Smooth muscle cell (in vitro differentiated cells): ENCODE measurements around the gene C3orf18. TPM values are rescaled to one million over a fixed set of nuclear protein-coding genes. Genes with fewer than 3 reads are reported as not detected.

ENCODE experiments used
- DNase-seq: peaks from one replicate; lab custom pipeline; 2025; ENCODE audit not compliant: unreplicated experiment; lab: John Stamatoyannopoulos, UW
- H2AFZ ChIP-seq: fragments of 200-600 bp; sonication (generic); 2 replicates; pipeline ENCODE4 v1.6.0; 2016; ENCODE audit warnings: antibody characterized with exemption, low read depth, mild to moderate bottlenecking
- H3F3A ChIP-seq: fragments of 200-600 bp; sonication (generic); 2 replicates; pipeline ENCODE4 v1.6.0; 2017; ENCODE audit warnings: antibody characterized with exemption, low read depth
- H3K27ac ChIP-seq: fragments of 200-600 bp; sonication (generic); 2 replicates; pipeline ENCODE4 v1.5.1; 2016; ENCODE audit warnings: low read depth, mild to moderate bottlenecking
- H3K27me3 ChIP-seq: fragments of 200-600 bp; sonication (generic); 2 replicates; pipeline ENCODE4 v1.6.1; 2016; ENCODE audit warnings: low read depth, mild to moderate bottlenecking
- H3K36me3 ChIP-seq: fragments of 200-600 bp; sonication (generic); 2 replicates; pipeline ENCODE4 v1.5.1; 2016; ENCODE audit warnings: low read depth
- H3K4me1 ChIP-seq: fragments of 200-600 bp; sonication (generic); 2 replicates; pipeline ENCODE4 v1.5.1; 2016; ENCODE audit warnings: low read depth
- H3K4me2 ChIP-seq: fragments of 200-600 bp; sonication (generic); 2 replicates; pipeline ENCODE4 v1.6.0; 2016; ENCODE audit warnings: mild to moderate bottlenecking
- H3K4me3 ChIP-seq: fragments of 200-600 bp; sonication (generic); 2 replicates; pipeline ENCODE4 v1.5.1; 2016; ENCODE audit warnings: mild to moderate bottlenecking
- H3K79me2 ChIP-seq: fragments of 200-600 bp; sonication (generic); 2 replicates; pipeline ENCODE4 v1.6.0; 2016; ENCODE audit warnings: low read depth, mild to moderate bottlenecking
- H3K9ac ChIP-seq: fragments of 200-600 bp; sonication (generic); 2 replicates; pipeline ENCODE4 v1.6.0; 2016; ENCODE audit warnings: low read depth
- H3K9me3 ChIP-seq: fragments of 200-600 bp; sonication (generic); replicated peaks from 2 replicates; pipeline ENCODE4 v1.5.1; 2016; ENCODE audit warnings: low read depth
- H4K20me1 ChIP-seq: fragments of 200-600 bp; sonication (generic); 2 replicates; pipeline ENCODE4 v1.6.0; 2016; ENCODE audit warnings: low read depth
- CTCF ChIP-seq: fragments of 200-600 bp; sonication (generic); IDR thresholded peaks from 2 replicates; pipeline ENCODE4 v1.5.1; 2017; ENCODE audit warnings: borderline replicate concordance, mild to moderate bottlenecking, antibody characterized with exemption; ENCODE audit not compliant: insufficient read depth, poor library complexity, severe bottlenecking
- whole genome bisulfite sequencing: methylation state at CpG from one replicate; pipeline ENCODE4 v1.1.7; 2016; ENCODE audit warnings: low lambda C conversion rate; 5-methylcytosine and 5-hydroxymethylcytosine counted together
- polyA plus RNA-seq: library from polyadenylated mRNA; unstranded; fragments of >200 nt; fragmentation: Nextera tagmentation; extraction: Ambion mirVana; gene quantifications from 2 replicates; pipeline ENCODE4 v1.2.1, GENCODE V29; 2016
- total RNA-seq: library from RNA; depleted of rRNA; stranded (reverse); fragments of >200 nt; gene quantifications from 2 replicates; pipeline ENCODE4 v1.2.3, GENCODE V29; 2014

The C3orf18 gene
- total and polyA plus RNA-seq, 2 experiments from 2014 or later = 8.7 to 20.0 TPM

- H3K27me3 ChIP-seq = no peaks in the 10 kb centered on the region
- H3K9ac ChIP-seq = no peak overlapping the region
- H2AFZ ChIP-seq = no peak overlapping the region
- DNase-seq = no peak
- H3K4me2 ChIP-seq = no peak overlapping the region
- no peaks in the 10 kb centered on the region for H3K79me2 ChIP-seq
- peaks cover 6% of the 10 kb centered on the region for H3F3A ChIP-seq
- 77% methylated on average over 9 of the region's 9 CpGs for WGBS
- TF ChIP-seq CTCF = no peak
- H3K27ac ChIP-seq = peak overlapping the region; percentile 76
- no peak overlapping the region for H3K4me3 ChIP-seq
- H3K4me1 ChIP-seq = peaks cover 12% of the 10 kb centered on the region
- no peaks in the 10 kb centered on the region for H3K36me3 ChIP-seq
- no peaks in the 10 kb centered on the region for H4K20me1 ChIP-seq
- H3K9me3 ChIP-seq = no peaks in the 10 kb centered on the region
Measured at GRCh38 chr3:50602595-50603191, 35.1 kb upstream of the C3orf18 start.

- Histone ChIP-seq H3K4me3 (no peak overlapping the region), H3K4me2 (peak overlapping the region; percentile 63), H4K20me1 (no peaks in the 10 kb centered on the region), H3K4me1 (peaks cover 12% of the 10 kb centered on the region), H3K9ac (peak overlapping the region; percentile 36), H3K36me3 (no peaks in the 10 kb centered on the region), H3F3A (peaks cover 6% of the 10 kb centered on the region), H3K27me3 (no peaks in the 10 kb centered on the region), H3K79me2 (no peaks in the 10 kb centered on the region), H2AFZ (no peak overlapping the region), H3K27ac (peak overlapping the region; percentile 76), H3K9me3 (no peaks in the 10 kb centered on the region)
- TF ChIP-seq CTCF = no peak
- DNase-seq = peak; percentile 53
- WGBS = 42% methylated on average over 14 of the region's 14 CpGs
Measured at GRCh38 chr3:50600841-50601591, 33.5 kb upstream of the C3orf18 start.

GRCh38 chr3:50600141-50600753 is 32.7 kb upstream of the C3orf18 start:
- H3K36me3 ChIP-seq = no peaks in the 10 kb centered on the region
- no peak overlapping the region for H3K4me3 ChIP-seq
- H3K27me3 ChIP-seq = no peaks in the 10 kb centered on the region
- no peak overlapping the region for H3K9ac ChIP-seq
- no peaks in the 10 kb centered on the region for H3K9me3 ChIP-seq
- H4K20me1 ChIP-seq = no peaks in the 10 kb centered on the region
- H3F3A ChIP-seq = peaks cover 6% of the 10 kb centered on the region
- H2AFZ ChIP-seq = no peak overlapping the region
- no peak for TF ChIP-seq CTCF
- peaks cover 12% of the 10 kb centered on the region for H3K4me1 ChIP-seq
- H3K79me2 ChIP-seq = no peaks in the 10 kb centered on the region
- no peak for DNase-seq
- peak overlapping the region; percentile 63 for H3K4me2 ChIP-seq
- WGBS = 93% methylated on average over 9 of the region's 9 CpGs
- no peak overlapping the region for H3K27ac ChIP-seq
